OCI-LY7 (cell line): ENCODE measurements around the gene SUSD3.

Experiments used
- CTCF ChIP-seq: fragments of 200-600 bp; sonication (generic); conservative IDR thresholded peaks from 2 replicates; pipeline ENCODE4 v1.5.1; 2014; ENCODE audit warnings: mild to moderate bottlenecking, antibody characterized with exemption, low read length, moderate library complexity, mixed read lengths
- EZH2phosphoT487 ChIP-seq: fragments of 200-600 bp; sonication (generic); IDR thresholded peaks from 2 replicates; pipeline ENCODE4 v1.6.1; 2018; ENCODE audit warnings: low read depth, borderline replicate concordance, mild to moderate bottlenecking, mixed run types, antibody characterized with exemption, low read length, moderate library complexity, mixed read lengths

DNA sequence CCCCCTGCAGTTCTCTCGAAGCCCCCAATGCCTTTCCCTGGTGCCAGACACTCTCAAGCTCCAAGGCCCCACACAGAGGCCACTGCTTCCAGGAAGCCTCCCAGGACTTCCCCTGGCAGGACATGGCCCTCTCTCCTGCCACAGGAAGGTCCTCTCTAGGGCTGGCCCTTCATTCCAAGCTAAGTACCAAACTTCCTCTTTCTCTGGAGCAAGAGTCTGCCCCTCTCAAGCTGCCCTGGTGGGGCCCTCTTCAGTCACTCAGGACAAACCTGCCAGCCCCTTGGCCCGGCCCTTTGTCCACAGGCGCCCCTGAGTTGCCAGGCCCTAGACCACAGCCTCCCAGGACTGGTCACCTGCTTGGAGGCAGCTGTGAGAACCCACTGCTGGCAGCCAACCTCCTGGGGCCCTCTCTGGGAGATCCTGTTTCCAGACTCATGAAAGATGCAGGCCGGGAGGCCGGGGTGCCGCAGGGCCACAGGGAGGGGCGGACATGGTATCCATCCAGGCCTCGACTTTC is 69.0 kb downstream of the SUSD3 start:
- TF ChIP-seq CTCF (no peak), EZH2phosphoT487 (no peak)
